Vagina (tissue), 2 donors: ENCODE data around the gene ATP5IF1.

Experiments used
- CTCF ChIP-seq, 3 experiments: fragments of 450-650 bp in 2 of 3; fragments of 200-600 bp in 1 of 3; sonication (generic) in 1 of 3; IDR thresholded peaks; one replicate each; pipeline ENCODE4 v1.5.1; 2017 to 2019; ENCODE audit warnings: antibody characterized with exemption in 3 of 3, mild to moderate bottlenecking in 2 of 3, moderate library complexity in 2 of 3
- POLR2A ChIP-seq, 2 donors: fragments of 450-650 bp; IDR thresholded peaks; one replicate each; pipeline ENCODE4 v1.6.1; 2017; ENCODE audit warnings: antibody characterized with exemption in 2 of 2, mild to moderate bottlenecking in 2 of 2, moderate library complexity in 2 of 2

DNA sequence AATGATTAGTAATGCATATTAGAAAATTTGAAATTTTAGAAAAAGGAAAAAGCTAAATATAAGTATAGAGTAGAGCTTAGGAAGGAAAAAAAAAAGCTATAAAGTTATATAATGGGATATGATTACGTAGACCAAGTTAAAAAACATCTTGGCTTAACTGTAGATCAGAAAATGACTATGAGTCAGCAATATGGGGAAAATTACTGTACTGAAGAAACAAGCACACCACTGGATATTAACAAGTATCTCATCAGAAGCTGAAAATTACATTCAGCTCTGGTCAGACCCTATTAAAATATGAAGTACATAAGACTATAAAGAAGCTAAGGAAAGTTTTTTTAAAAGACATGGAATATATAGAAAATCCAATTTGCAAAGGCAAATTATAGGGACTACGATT, 22.6 kb upstream of the ATP5IF1 start:
- TF ChIP-seq CTCF (IDR thresholded peaks at IDR 0.05) = no peak
- TF ChIP-seq POLR2A (IDR thresholded peaks at IDR 0.05) = no peak
